ENCODE results near the gene RGL2. TPM values are rescaled to one million over a fixed set of nuclear protein-coding genes. Genes with fewer than 3 reads are reported as not detected.
"Not testable (repeated sequence)": the region's sequence is repeated elsewhere in the genome, so short reads cannot be mapped to it uniquely, and the experiment has no call there.

RGL2 gene
- total RNA-seq, 4 donors from 2014 or later, result 34.4 to 118 (median 36.0) TPM

DNA sequence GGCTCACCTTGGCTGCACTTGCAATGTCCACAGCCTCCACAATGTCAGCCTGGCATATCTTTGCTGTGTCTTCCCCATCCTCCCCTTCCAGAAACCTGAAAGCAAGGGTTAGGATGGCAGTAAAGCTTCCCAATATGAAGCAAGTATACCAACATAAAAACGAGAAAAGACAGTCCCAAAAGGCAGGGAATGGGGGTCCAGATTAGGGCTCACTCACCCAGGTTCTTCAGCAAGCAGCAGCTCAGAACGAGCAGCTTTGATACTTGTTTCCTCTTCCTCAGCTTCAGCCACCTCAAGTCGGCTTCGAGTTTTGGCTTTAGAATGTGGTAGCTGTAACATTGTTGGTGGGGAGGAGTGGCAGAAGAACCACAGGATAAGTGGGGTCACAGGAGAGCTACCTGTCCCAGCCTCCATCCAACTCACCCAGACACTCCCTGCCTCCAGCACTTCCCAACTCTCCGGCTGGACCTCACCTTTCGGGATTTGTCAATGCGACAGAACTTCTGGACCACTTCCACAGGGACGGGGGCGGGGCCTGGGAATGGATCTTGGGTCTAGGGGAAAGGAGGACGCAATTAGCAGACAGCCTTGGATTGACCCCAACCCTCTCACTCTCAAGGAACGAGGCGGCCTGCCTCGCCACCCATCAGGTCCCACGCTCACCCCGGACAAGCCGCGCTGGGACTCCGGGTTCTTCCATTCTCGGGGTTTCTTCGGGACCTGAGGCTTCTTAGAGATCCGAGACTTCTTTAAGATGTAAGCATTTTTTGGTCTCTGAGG lies 10.4 kb downstream of the RGL2 start:
- Histone ChIP-seq H3K36me3 (no peaks in the 10 kb centered on the region), H3K27me3 (no peaks in the 10 kb centered on the region), H3K27ac (peak overlapping the region; percentile 81 to 87), H3K4me1 (peaks cover 9 to 20% of the 10 kb centered on the region in 2 donors), H3K9me3 (no peaks in the 10 kb centered on the region), H3K4me3 (peak overlapping the region; percentile 80 to 92)
- intact Hi-C loops (cut with DNase I; ENCODE audit: low total_unique reads), result no loop called here
- no peak for TF ChIP-seq POLR2A (IDR thresholded peaks at IDR 0.05)
- TF ChIP-seq, protein P1, sequence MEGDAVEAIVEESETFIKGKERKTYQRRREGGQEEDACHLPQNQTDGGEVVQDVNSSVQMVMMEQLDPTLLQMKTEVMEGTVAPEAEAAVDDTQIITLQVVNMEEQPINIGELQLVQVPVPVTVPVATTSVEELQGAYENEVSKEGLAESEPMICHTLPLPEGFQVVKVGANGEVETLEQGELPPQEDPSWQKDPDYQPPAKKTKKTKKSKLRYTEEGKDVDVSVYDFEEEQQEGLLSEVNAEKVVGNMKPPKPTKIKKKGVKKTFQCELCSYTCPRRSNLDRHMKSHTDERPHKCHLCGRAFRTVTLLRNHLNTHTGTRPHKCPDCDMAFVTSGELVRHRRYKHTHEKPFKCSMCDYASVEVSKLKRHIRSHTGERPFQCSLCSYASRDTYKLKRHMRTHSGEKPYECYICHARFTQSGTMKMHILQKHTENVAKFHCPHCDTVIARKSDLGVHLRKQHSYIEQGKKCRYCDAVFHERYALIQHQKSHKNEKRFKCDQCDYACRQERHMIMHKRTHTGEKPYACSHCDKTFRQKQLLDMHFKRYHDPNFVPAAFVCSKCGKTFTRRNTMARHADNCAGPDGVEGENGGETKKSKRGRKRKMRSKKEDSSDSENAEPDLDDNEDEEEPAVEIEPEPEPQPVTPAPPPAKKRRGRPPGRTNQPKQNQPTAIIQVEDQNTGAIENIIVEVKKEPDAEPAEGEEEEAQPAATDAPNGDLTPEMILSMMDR (IDR thresholded peaks at IDR 0.05), result no peak
- no peak for DNase-seq

DNA sequence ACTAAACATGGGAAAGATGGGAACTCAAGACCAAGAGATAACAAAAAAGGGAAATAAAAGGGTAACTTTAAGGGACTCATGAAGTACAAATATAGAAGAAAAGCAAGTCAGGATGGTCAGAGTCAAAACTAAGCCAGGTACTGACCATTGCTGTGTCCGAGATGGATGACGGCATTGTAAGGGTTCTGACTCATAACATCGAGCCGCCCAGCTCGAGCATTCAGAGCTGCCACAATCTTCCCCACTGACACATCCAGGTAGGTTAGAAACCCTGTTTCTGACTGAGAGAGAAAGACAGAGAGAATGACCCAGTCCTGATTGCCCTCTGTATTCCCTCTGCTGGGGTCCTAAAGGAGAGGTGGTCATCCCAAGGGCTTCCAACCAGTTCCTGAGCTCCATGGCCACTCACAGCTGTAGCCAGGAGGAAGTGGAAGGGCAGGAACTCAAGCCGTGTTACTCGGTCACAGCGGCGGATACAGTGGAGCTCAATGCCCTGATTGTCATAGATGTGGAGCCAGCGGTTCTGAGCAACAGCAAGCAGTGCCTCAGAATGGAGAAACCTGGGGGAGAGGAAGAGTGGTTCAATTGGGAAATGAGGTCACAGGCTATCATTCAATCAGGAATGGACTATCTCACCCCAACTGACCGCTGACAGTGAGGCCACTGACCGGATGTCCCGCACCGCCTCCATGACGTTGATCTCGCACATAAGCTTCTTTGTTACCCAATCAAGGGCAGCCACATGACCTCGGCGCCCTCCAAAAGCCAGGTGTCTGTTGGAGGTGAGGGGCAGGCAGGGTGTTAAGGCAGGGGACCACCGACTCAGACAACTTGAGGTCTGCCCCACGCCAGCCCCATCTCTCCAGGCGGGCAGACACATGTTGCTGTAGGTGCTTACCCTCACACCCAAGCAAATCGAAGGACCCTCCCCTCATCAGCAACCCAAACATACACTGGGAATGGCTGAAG lies 11.5 kb downstream of the RGL2 start:
- Histone ChIP-seq H3K9me3 (no peaks in the 10 kb centered on the region), H3K27me3 (no peaks in the 10 kb centered on the region), H3K4me3 (no peak overlapping the region), H3K36me3 (no peaks in the 10 kb centered on the region), H3K27ac (no peak overlapping the region), H3K4me1 (peaks cover 9 to 20% of the 10 kb centered on the region in 2 donors)
- TF ChIP-seq, protein P1 (IDR thresholded peaks at IDR 0.05), result no peak
- no peak for TF ChIP-seq POLR2A (IDR thresholded peaks at IDR 0.05)
- intact Hi-C loops (cut with DNase I; ENCODE audit: low total_unique reads), result no loop called here
- DNase-seq, result no peak

DNA sequence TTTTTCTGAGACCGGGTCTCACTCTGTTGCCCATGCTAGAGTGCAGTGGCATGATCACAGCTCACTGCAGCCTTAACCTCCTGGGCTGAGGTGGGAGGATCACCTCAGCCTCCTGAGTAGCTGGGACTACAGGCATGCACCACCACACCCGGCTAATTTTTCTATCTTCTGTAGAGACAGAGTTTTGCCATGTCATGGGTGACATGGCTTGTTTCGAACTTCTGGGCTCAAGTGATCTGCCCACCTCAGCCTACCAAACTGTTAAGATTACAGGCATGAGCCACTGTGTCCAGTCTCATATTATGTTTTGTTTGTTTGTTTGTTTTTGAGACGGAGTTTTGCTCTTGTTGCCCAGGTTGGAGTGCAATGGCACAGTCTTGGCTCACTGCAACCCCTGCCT lies 13.5 kb downstream of the RGL2 start:
- H3K4me3 ChIP-seq; DNase-seq; intact Hi-C loops (cut with DNase I; ENCODE audit: low total_unique reads); H3K9me3 ChIP-seq; H3K27ac ChIP-seq; H3K27me3 ChIP-seq; H3K36me3 ChIP-seq: not testable (repeated sequence)
- peaks cover 6 to 15% of the 10 kb centered on the region in 2 donors for H3K4me1 ChIP-seq

DNA sequence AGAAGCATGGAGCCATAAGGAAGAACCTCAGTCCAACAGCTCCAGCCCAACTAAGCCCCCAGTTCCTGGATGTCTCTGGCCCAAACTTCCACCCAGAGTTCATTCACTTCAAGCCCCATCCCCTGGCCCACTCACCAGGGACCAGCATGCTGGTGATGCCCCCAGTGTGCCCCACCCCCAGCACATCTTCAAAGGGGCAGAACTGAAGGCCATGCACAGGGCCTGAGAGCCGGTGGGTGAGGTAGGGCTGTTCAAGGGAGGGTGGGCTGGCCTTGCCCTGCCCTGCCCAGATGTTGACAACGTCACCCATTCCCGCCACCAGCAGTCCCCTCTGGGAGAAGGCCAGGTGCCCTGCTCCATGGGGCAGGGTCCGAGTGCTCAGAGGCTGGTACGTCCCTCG lies 18.2 kb downstream of the RGL2 start:
- no peak for TF ChIP-seq POLR2A (IDR thresholded peaks at IDR 0.05)
- no peaks in the 10 kb centered on the region for H3K36me3 ChIP-seq
- H3K27me3 ChIP-seq, result no peaks in the 10 kb centered on the region

DNA sequence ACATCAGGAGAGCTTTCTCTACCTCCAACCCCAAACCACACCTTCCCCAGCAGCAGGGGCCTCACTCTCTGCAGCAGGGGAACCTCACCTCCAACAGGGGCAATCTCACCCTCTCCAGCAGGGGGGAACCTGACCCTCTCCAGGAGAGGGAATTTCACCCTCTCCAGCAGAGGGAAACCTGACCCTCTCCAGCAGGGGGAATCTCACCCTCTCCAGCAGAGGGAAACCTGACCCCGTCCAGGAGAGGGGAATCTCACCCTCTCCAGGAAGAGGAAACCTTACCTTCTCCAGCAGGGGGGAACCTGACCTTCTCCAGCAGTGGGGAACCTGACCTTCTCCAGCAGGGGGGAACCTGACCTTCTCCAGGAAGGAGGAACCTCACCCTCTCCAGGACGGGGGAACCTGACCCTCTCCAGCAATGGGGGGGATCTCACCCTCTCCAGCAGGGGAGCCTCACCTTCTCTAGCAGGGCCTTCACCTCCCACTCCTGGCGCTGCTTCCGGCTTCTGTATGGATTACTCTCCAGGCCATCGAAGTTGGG lies 18.7 kb downstream of the RGL2 start:
- H3K4me1 ChIP-seq, result peaks cover 0 to 5% of the 10 kb centered on the region in 2 donors
- intact Hi-C loops (cut with DNase I; ENCODE audit: low total_unique reads), result no loop called here
- no peaks in the 10 kb centered on the region for H3K36me3 ChIP-seq
- TF ChIP-seq, protein P1 (IDR thresholded peaks at IDR 0.05), result no peak
- no peak for TF ChIP-seq POLR2A (IDR thresholded peaks at IDR 0.05)
- no peak overlapping the region for H3K27ac ChIP-seq
- no peak for DNase-seq
- no peaks in the 10 kb centered on the region for H3K9me3 ChIP-seq
- H3K4me3 ChIP-seq, result no peak overlapping the region
- no peaks in the 10 kb centered on the region for H3K27me3 ChIP-seq

More for the DNA sequence above, 18.2 kb downstream of the RGL2 start:
- intact Hi-C loops (cut with DNase I; ENCODE audit: low total_unique reads), result no loop called here
- H3K4me1 ChIP-seq, result peaks cover 0 to 5% of the 10 kb centered on the region in 2 donors
- H3K4me3 ChIP-seq, result no peak overlapping the region
- DNase-seq, result no peak
- no peaks in the 10 kb centered on the region for H3K9me3 ChIP-seq
- H3K27ac ChIP-seq, result no peak overlapping the region

Measured in uterus (tissue), 4 donors.